ENCODE data around the gene SERPINB5.

Gene SERPINB5

GRCh38 chr18:63468575-63468974 is 8.2 kb upstream of the SERPINB5 start:
- DNase-seq (ENCODE audit: low read depth), result no peak

DNA sequence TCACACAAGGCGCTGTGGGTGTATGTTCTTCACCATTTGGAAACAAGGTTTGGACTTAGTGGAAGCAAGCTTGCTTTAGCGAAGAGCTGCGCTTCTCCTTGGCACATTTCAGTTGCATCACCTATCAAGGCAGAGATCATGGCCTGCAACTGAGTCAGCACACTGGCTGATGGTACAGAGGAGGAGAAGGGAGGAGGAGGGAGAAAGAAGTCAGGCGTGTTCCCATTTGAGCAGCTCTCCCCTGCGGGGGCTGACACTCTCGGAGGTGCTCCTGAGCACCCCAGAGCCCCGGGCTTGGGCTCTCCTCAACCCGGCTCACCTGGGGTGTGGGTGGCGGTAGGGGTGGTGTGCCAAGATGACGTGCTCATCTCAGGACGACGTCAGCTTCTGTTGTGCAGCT is 6.0 kb upstream of the SERPINB5 start:
- DNase-seq (ENCODE audit: low read depth), result no peak

DNA sequence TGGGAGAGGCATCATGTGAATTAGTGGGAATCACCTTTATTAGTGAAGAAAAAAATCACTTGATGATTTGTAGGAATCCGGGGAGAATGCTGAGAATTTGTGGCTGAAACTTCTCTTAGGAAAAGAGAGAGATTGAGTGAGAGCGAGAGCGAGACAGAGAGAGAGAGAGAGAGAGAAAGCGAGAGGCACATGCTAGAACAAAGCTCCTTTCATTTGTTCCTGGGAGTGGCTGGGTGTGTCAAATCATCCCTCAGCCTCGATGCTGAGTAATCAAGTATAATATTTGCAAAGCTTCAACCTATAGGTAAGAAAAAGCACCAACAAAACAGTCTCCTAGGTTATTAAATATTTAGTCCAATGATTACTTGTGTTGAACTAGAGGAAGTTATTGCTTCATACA is 4.4 kb upstream of the SERPINB5 start:
- no peak for DNase-seq (ENCODE audit: low read depth)

DNA sequence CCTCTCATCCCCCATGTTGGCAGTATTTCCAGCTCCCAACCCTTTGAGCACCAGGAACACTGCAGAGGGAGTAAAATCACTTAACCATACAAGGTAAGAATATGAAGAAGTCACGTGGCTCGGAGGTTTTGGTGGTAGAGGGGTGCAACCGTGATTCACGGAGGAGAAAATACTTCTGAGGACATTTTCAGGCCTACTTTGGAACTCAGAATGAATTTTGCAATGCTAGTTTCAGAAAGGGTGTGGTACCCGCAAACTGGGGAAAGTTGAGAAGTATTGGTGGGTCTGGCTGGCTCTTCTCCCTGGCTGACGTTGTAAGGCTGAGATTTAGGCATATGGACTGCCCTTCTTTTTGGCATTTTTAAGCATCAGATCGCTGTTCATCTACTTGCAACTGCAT is 442 bp downstream of the SERPINB5 start:
- no peak for DNase-seq (ENCODE audit: low read depth)

- no peak for DNase-seq (ENCODE audit: low read depth)
Measured at GRCh38 chr18:63477968-63478367, 1.2 kb downstream of the SERPINB5 start.

DNA sequence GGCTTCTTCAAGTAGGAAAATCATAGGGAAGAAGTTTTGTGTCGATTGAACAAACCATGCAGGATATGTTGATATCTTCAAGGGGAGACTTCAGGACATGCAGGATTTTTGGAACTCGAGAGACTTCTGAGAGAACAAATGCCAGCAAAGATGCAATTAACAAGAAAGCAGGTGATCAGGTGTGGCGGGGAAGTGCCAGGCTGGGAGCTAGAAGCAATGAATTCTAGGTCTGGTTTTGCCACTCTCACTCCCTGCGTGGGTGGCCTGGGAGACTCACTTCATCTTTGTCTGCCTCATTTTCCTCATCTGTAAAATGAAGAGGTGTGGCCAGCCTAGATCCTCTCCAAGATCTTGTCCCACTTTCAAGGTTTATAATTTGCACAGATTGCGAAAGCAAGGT is 3.1 kb downstream of the SERPINB5 start:
- DNase-seq (ENCODE audit: low read depth), result no peak

DNA sequence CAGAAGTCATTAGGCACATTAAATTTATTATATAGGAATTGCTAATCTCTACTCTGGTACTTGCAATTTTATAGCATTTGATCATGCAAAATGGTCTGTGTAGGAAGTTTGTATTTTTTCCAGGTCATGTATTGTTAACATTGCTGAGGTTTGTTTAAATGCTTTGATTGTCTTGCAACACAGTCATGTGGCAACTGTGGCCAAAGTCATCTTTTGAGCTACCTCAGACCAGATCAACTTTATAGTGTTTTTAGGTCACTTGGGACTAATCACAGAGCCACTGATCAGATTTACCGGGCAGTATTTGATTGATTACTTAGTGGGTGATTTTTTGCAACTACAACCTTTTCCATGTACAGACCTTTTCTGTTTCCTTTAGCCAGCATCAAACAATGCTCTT is 3.7 kb downstream of the SERPINB5 start:
- DNase-seq (ENCODE audit: low read depth), result no peak

DNA sequence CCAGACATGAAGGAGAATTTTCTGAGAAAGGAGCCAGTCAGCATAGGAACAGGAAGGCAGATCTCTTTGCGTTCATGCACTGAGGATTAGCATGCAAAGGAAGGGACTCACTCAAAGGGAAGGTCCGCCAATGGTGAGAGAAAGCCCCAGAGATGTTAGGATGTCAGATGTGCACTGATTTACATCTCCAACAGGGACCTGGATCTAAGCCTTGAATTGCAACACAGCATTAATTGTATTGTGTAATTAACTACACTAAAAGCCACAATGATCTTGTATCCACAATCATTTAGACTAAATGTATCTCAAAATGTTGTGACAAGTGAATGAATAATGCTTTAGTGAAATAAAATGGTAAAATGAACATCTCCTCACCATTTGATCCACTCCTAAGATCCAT is 4.2 kb downstream of the SERPINB5 start:
- no peak for DNase-seq (ENCODE audit: low read depth)

DNA sequence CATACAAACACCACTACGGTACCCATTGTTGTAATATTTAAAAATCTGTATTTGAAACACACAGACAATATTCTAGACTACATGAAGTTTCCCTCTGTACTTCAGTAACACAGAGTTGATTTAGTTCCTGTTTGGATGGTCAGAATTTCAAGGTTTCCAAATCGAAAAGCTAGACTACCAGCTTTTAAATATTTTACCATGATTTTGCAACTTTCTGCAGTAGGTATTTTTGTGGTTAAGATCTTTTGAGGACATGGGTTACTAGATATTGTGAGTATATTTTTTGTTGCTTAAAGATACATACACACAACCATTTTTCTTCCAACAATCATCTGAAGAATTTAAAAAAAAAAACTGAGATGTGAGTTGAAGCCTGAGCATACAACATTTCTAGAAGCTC is 10.9 kb downstream of the SERPINB5 start:
- DNase-seq (ENCODE audit: low read depth), result no peak

DNA sequence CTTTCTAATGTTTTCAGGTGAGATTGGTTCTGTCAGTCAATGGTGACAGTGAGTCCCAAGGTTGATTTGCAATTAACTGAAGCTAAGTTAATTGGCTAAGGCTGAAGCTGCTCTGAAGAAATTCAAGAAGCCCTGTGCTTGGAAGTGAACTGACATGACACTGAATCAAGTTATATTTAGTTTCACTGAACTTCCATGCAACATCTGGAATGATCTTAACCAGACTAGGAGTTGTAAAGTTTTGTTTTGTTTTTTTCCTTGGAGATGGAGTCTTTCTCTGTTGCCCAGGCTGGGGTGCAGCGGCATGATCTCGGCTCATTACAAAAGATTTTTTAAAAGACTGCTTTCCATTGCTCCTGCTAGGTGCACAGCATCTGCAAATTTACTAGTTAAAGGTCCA is 11.4 kb downstream of the SERPINB5 start:
- DNase-seq (ENCODE audit: low read depth), result no peak

GRCh38 chr18:63492851-63493250 is 16.1 kb downstream of the SERPINB5 start:
- no peak for DNase-seq (ENCODE audit: low read depth)

- no peak for DNase-seq (ENCODE audit: low read depth)
Measured at GRCh38 chr18:63495675-63496074, 18.9 kb downstream of the SERPINB5 start.

- DNase-seq (ENCODE audit: low read depth), result no peak
Measured at GRCh38 chr18:63505566-63506335, 29.0 kb downstream of the SERPINB5 start.

- DNase-seq (ENCODE audit: low read depth), result no peak
Measured at GRCh38 chr18:63506336-63506646, 29.5 kb downstream of the SERPINB5 start.

GRCh38 chr18:63508596-63508995 is 31.8 kb downstream of the SERPINB5 start:
- DNase-seq (ENCODE audit: low read depth), result no peak

DNA sequence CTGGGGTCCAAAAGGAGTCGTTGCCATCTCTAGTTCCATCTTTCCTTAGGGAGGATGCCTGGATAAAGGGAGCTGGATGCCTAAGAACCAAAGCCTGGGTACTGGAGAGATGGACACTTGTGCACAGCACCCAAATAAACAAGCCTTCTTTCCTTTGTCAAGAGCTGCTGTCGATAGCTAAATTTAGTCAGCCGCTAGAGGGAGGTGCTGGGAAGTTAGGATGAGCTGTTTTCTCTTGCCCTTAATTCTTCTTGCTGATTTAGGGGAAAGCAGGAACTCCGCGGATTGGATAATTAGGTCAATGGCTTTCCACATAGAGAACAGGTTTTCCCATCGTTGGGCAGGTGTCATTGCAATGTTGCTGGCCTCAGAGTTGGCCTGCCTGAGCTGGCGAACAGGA is 34.5 kb downstream of the SERPINB5 start:
- DNase-seq (ENCODE audit: low read depth), result no peak

DNA sequence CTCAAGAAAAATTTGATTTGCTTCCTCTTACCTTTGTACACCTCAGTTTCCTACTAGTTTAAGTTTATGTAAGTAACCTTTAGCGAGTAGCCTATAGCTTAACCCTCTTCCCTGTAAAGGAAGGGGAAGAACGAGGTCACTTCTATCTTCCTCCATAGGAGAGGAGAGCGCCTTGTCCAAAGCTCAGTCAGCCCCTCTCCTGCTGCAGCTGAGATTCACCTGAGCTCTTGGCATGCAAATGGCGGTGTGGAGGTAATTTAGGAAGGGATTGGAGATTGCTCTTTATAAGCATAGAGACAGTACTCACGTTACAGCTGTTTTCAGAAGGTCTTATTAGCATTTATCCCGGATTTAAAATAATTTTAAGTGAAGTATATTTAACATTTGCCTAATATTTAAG is 37.6 kb downstream of the SERPINB5 start:
- DNase-seq (ENCODE audit: low read depth), result no peak

GRCh38 chr18:63514888-63515678 is 38.3 kb downstream of the SERPINB5 start:
- DNase-seq (ENCODE audit: low read depth), result no peak

DNA sequence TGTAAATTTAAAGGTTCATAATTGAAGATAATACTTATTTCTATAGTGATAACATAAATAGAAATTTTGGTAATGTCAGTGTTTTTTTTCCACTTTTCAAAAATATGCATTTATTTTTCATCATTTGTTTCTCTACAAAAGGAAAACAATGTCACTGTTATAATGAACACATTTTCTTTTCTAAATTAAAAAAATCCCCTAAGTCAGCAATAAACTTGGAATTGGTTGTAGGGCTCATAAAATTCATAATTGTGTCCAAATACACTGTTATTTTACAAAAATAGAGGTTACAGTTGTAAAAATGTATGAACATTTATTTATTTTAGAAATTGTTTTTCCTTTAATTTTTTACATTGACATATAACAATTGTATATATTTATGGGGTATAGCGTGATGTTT is 39.0 kb downstream of the SERPINB5 start:
- no peak for DNase-seq (ENCODE audit: low read depth)

DNA sequence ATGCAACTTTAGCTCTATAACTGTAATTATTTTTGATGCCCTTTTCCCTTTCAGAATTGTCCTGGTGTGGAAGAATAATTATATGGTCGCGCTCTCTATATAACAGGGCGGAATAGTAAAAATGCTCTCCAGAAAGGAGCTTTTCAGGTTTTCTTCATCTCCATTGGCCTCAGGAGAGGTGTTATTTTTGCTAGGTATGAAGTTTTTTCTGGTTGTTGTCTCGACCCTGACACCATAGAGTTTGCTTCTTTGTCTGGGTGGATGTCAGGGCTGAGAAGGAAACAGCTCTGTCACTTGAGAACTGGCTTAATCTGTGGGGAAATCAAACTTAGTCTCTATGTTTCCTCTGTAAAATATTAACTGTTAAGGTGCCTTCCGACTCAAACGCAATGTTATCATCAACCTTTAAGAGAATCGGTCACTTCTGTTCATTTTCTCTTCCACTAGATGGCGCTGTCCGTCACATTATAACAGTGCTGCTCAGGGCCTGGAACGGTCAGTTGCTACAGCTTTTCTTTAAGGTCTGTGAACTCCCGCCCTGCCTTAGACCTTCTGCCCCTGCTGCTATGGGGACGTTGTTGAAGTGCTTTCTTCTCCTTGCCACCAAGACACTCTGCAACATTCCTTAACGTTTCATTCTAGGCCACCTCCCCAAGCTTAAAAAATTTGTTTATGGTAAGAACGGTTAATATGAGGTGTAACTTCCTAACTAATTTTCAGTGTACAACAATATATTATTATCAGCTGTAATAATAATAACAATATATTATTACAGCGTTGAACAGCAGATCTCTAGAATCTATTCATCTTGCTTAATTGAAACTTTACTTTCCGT is 41.6 kb downstream of the SERPINB5 start:
- peak; percentile 27 for DNase-seq (ENCODE audit: low read depth)

DNA sequence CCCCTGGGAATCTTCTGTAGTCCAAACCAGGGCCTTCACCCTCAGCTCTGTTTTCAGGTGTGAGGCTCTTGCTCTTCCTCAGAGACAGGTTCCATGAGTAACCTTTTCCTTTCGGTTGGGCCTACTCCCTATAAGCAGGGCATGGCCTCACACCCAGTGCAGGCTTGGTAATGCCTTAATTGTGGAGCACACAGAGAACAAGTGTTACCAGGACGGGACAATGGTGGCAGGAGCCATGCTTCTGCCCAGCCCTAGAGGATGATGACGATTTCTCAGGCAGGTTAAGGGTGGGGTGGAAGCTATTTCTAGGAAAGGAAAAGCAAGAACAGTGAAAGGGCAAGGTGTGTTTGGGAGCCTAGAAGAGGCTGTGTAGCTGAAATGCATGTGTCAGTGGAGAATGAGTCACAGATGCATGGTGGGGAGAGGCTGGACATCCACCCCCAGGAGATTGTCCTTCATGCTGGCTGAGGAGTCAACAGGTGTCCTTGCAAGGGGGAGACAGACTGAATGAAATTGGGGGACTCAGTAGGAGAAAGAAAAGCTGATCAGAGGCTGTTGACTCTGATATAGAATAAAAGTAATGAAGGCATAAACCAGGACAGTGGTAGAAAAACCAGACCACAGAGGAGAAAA is 43.4 kb downstream of the SERPINB5 start:
- no peak for DNase-seq (ENCODE audit: low read depth)

DNA sequence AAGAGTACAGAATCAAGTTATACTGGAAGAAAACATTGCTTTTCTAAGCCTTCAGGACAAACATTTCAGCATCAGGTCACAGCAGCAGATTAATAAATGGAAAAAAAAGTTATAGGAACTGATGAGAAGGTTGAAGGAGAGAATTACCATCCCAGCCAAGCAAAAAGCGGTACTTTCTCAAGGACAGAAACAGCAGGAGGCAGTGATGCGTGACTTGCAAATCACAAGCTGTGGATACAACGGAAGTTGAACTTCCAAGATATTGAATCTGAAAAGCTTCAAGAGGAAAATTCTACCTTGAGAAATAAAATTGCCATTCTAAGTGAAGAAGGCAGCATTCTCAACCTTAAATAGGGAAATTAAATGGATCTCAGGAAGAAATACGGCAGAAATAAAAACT is 46.9 kb downstream of the SERPINB5 start:
- DNase-seq (ENCODE audit: low read depth), result no peak

All from T follicular helper cell (primary cell).